Kidney epithelial cell (primary cell): Measurements from ENCODE around the gene TTC38. TPM values are rescaled to one million over a fixed set of nuclear protein-coding genes. Genes with fewer than 3 reads are reported as not detected.

Experiments
- DNase-seq: peaks from one replicate; pipeline ENCODE4 v3.0.0-alpha.2; 2010; ENCODE audit warnings: low read depth
- H3K27me3 ChIP-seq: 2 replicates; pipeline ENCODE4 v1.6.0; 2011; ENCODE audit warnings: low read length; ENCODE audit not compliant: control insufficient read depth, insufficient read depth
- H3K36me3 ChIP-seq: 2 replicates; pipeline ENCODE4 v1.5.1; 2011; ENCODE audit warnings: low read length; ENCODE audit not compliant: control insufficient read depth, insufficient read depth
- H3K4me3 ChIP-seq: 2 replicates; pipeline ENCODE4 v1.5.1; 2011; ENCODE audit warnings: low read depth, mild to moderate bottlenecking, control low read depth, low read length
- CTCF ChIP-seq: IDR thresholded peaks from 2 replicates; pipeline ENCODE4 v1.5.1; 2011; ENCODE audit warnings: mild to moderate bottlenecking, moderate library complexity, low read length, control low read depth, inconsistent platforms; ENCODE audit not compliant: insufficient read depth, poor library complexity, severe bottlenecking
- total RNA-seq: library from RNA; depleted of rRNA; stranded (reverse); fragments of >200 nt; gene quantifications from 2 replicates; pipeline ENCODE4 v1.2.3, GENCODE V29; 2015

TTC38 gene
- total RNA-seq, 1 donor from 2014 or later, result 28.9 TPM

- Histone ChIP-seq H3K36me3 (no peaks in the 10 kb centered on the region), H3K4me3 (no peak overlapping the region), H3K27me3 (no peaks in the 10 kb centered on the region)
- DNase-seq, result no peak
- TF ChIP-seq CTCF, result no peak
These were observed 25.9 kb downstream of the TTC38 start for GRCh38 chr22:46293577-46294260.

DNA sequence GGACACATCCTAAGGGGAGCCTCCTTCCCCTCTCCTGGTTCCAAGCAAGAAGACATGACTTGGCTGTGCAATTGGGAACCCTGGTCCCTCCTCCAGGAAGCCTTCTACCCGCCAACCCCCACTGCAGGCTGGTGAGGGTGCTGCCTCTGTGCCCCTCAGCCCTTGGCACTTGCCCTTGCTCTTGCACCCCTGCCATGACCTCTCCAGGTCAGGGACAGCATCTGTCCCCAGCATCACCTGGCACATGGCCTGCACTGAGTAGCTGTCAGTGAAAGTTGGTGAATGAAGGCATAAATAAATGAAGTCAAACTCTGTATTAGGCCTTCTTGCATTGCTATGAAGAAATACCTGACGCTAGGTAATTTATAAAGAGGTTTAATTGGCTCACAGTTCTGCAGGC lies 27.0 kb downstream of the TTC38 start:
- Histone ChIP-seq H3K27me3 (no peaks in the 10 kb centered on the region), H3K4me3 (no peak overlapping the region), H3K36me3 (no peaks in the 10 kb centered on the region)
- DNase-seq, result no peak
- no peak for TF ChIP-seq CTCF

- Histone ChIP-seq H3K36me3 (no peaks in the 10 kb centered on the region), H3K4me3 (peak overlapping the region; percentile 68), H3K27me3 (no peaks in the 10 kb centered on the region)
- no peak for DNase-seq
- TF ChIP-seq CTCF, result no peak
These were observed 27.6 kb downstream of the TTC38 start for GRCh38 chr22:46295277-46295971.

DNA sequence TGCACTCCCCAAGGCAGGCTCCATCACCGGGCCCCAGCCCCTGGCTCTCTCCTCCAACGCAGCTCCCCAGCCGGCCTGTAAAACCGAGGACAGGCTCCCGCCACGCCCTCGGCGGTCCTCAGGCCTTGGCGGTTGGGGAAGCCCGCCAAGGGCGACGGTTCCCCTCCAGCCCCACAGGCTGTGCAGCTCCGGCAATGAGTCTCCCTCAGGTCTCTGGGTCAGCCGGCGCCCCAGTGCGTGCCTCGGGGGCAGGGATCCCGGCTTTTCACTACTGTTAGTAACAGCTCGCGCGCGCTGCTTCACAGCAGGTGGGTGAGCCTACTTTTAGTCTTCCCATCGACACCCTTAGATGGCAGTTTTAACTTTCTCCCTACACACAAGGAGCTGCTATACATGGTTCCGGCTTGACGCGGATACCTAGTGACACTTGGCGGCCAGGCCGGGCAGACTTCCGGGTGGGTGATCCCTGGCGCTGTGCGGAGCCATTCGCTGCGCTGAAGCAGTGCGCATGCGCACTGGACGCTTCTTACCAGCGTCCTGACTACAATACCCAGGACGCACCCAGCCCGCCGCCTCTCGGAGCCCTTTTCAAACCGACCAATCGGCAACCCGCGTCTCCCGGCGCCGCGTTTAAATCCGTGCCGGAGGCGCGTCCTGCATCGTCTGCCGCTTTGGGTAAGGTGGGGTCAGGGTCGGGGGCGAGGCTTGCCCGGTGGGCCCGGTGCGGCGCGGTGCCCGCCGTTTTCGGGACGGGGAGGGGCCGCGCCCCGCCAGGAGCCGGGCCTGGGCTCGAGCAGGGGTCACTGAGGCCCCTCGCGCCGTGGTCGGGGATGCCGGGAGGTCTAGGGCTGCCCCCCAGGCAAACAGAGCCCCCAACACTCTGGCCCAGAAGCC lies 28.7 kb downstream of the TTC38 start, which contains the start of gene GTSE1:
Gene GTSE1, plus strand, starts transcription at position 614 of the 894 bp plus-strand sequence. CDS start 531 bp downstream, outside the sequence.
- no peaks in the 10 kb centered on the region for H3K27me3 ChIP-seq
- H3K36me3 ChIP-seq, result no peaks in the 10 kb centered on the region
- H3K4me3 ChIP-seq, result peak within 1 kb of the TSS; percentile 68
- DNase-seq, result peak; percentile 86
- TF ChIP-seq CTCF, result no peak

DNA sequence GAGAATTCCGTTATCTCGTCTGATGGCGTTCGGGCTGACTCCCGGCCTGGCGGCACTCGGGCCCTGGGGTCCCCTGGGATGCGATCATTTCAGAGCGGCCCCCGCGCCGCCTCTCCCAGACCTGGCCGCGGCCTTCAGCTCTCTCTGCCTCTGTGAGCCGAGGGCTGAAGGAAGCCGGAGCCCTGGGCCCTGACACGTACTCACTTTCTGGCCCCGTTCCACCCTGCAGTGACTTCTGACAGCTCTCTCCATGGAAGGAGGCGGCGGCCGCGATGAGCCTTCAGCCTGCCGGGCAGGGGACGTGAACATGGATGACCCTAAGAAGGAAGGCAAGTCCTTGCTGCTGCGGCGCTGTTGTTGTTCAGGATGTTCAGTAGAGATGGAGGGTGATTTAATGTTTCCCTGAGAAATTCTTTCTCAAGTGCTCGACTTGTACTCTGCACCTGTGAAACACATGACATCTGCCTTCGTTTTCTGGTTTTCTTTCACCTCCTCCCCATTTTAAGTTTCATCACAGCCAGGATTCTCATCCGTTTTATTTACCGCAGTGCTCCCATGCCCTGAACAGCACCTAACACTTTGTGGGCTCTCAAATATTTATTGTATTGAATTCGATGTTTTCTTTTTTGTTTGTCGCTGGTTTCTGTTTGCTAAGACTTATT lies 29.5 kb downstream of the TTC38 start:
- H3K27me3 ChIP-seq, result no peaks in the 10 kb centered on the region
- DNase-seq, result no peak
- no peak for TF ChIP-seq CTCF
- H3K4me3 ChIP-seq, result peak overlapping the region; percentile 68
- no peaks in the 10 kb centered on the region for H3K36me3 ChIP-seq
